Measurements from ENCODE around the gene SLC35A5. TPM values are rescaled to one million over a fixed set of nuclear protein-coding genes. Genes with fewer than 3 reads are reported as not detected.

Gene SLC35A5
- total and polyA plus RNA-seq, 5 donors: 10.8 to 21.8 (median 17.9) TPM

GRCh38 chr3:112623717-112624116 lies 61.9 kb downstream of the SLC35A5 start:
- Histone ChIP-seq H3K9me3 (ENCODE audit: control insufficient read depth, low read length) (no peaks in the 10 kb centered on the region), H3K4me3 (ENCODE audit: low read length) (no peak overlapping the region), H3K27ac (ENCODE audit: low read length) (no peak overlapping the region), H3K4me1 (ENCODE audit: control insufficient read depth, insufficient read depth, low read length) (peaks cover 2% of the 10 kb centered on the region), H3K27me3 (ENCODE audit: control insufficient read depth, insufficient read depth) (no peaks in the 10 kb centered on the region)
- 82% methylated on average over 1 of the region's 1 CpG for WGBS
- no peak for ATAC-seq
- intact Hi-C loops (cut with DNase I): no loop called here
- DNase-seq: no peak

- H3K4me3 ChIP-seq (ENCODE audit: low read length): no peak overlapping the region
- ATAC-seq: peak; percentile 79 to 83
- peaks cover 2% of the 10 kb centered on the region for H3K4me1 ChIP-seq (ENCODE audit: control insufficient read depth, insufficient read depth, low read length)
- 57% methylated on average over 4 of the region's 4 CpGs for WGBS
- H3K27ac ChIP-seq (ENCODE audit: low read length): peak overlapping the region; percentile 7
- intact Hi-C loops (cut with DNase I): no loop called here
- DNase-seq: peak; percentile 57 to 81 (median 70)
- no peaks in the 10 kb centered on the region for H3K27me3 ChIP-seq (ENCODE audit: control insufficient read depth, insufficient read depth)
- no peaks in the 10 kb centered on the region for H3K9me3 ChIP-seq (ENCODE audit: control insufficient read depth, low read length)
Measured at GRCh38 chr3:112627419-112627818, 65.6 kb downstream of the SLC35A5 start.

GRCh38 chr3:112627919-112628466 lies 66.1 kb downstream of the SLC35A5 start:
- ATAC-seq (no peak), DNase-seq (no peak)
- Histone ChIP-seq H3K27me3 (ENCODE audit: control insufficient read depth, insufficient read depth) (no peaks in the 10 kb centered on the region), H3K9me3 (ENCODE audit: control insufficient read depth, low read length) (no peaks in the 10 kb centered on the region), H3K27ac (ENCODE audit: low read length) (no peak overlapping the region), H3K4me3 (ENCODE audit: low read length) (no peak overlapping the region), H3K4me1 (ENCODE audit: control insufficient read depth, insufficient read depth, low read length) (peaks cover 2% of the 10 kb centered on the region)
- WGBS: 45% methylated on average over 1 of the region's 1 CpG
- intact Hi-C loops (cut with DNase I): no loop called here

- peak; percentile 68 to 82 (median 71) for DNase-seq
- intact Hi-C loops (cut with DNase I): no loop called here
- H3K27me3 ChIP-seq (ENCODE audit: control insufficient read depth, insufficient read depth): no peaks in the 10 kb centered on the region
- peak; percentile 91 to 94 for ATAC-seq
- WGBS: 36% methylated on average over 7 of the region's 7 CpGs
- H3K27ac ChIP-seq (ENCODE audit: low read length): no peak overlapping the region
- no peak overlapping the region for H3K4me3 ChIP-seq (ENCODE audit: low read length)
- no peaks in the 10 kb centered on the region for H3K9me3 ChIP-seq (ENCODE audit: control insufficient read depth, low read length)
- peaks cover 2% of the 10 kb centered on the region for H3K4me1 ChIP-seq (ENCODE audit: control insufficient read depth, insufficient read depth, low read length)
Measured at GRCh38 chr3:112629425-112629824, 67.6 kb downstream of the SLC35A5 start.

GRCh38 chr3:112631257-112631656 lies 69.4 kb downstream of the SLC35A5 start:
- no peak overlapping the region for H3K4me3 ChIP-seq (ENCODE audit: low read length)
- H3K9me3 ChIP-seq (ENCODE audit: control insufficient read depth, low read length): no peaks in the 10 kb centered on the region
- no peak overlapping the region for H3K27ac ChIP-seq (ENCODE audit: low read length)
- H3K4me1 ChIP-seq (ENCODE audit: control insufficient read depth, insufficient read depth, low read length): no peaks in the 10 kb centered on the region
- ATAC-seq: no peak
- no peaks in the 10 kb centered on the region for H3K27me3 ChIP-seq (ENCODE audit: control insufficient read depth, insufficient read depth)
- no peak for DNase-seq
- intact Hi-C loops (cut with DNase I): no loop called here
- 93% methylated on average over 3 of the region's 3 CpGs for WGBS

GRCh38 chr3:112632596-112632995 lies 70.8 kb downstream of the SLC35A5 start:
- no peaks in the 10 kb centered on the region for H3K27me3 ChIP-seq (ENCODE audit: control insufficient read depth, insufficient read depth)
- H3K4me3 ChIP-seq (ENCODE audit: low read length): no peak overlapping the region
- H3K4me1 ChIP-seq (ENCODE audit: control insufficient read depth, insufficient read depth, low read length): no peaks in the 10 kb centered on the region
- no peak overlapping the region for H3K27ac ChIP-seq (ENCODE audit: low read length)
- WGBS: 45% methylated on average over 4 of the region's 4 CpGs
- intact Hi-C loops (cut with DNase I): no loop called here
- ATAC-seq: no peak
- no peaks in the 10 kb centered on the region for H3K9me3 ChIP-seq (ENCODE audit: control insufficient read depth, low read length)
- no peak for DNase-seq

GRCh38 chr3:112633191-112633590 lies 71.3 kb downstream of the SLC35A5 start:
- no peaks in the 10 kb centered on the region for H3K4me1 ChIP-seq (ENCODE audit: control insufficient read depth, insufficient read depth, low read length)
- no peaks in the 10 kb centered on the region for H3K27me3 ChIP-seq (ENCODE audit: control insufficient read depth, insufficient read depth)
- no peak for DNase-seq
- WGBS: 49% methylated on average over 3 of the region's 3 CpGs
- no peak overlapping the region for H3K27ac ChIP-seq (ENCODE audit: low read length)
- no peaks in the 10 kb centered on the region for H3K9me3 ChIP-seq (ENCODE audit: control insufficient read depth, low read length)
- intact Hi-C loops (cut with DNase I): no loop called here
- no peak for ATAC-seq
- no peak overlapping the region for H3K4me3 ChIP-seq (ENCODE audit: low read length)

GRCh38 chr3:112633757-112634156 lies 71.9 kb downstream of the SLC35A5 start:
- H3K4me3 ChIP-seq (ENCODE audit: low read length): no peak overlapping the region
- no peak overlapping the region for H3K27ac ChIP-seq (ENCODE audit: low read length)
- H3K4me1 ChIP-seq (ENCODE audit: control insufficient read depth, insufficient read depth, low read length): no peaks in the 10 kb centered on the region
- 63% methylated on average over 1 of the region's 1 CpG for WGBS
- DNase-seq: no peak
- ATAC-seq: no peak
- no peaks in the 10 kb centered on the region for H3K9me3 ChIP-seq (ENCODE audit: control insufficient read depth, low read length)
- no peaks in the 10 kb centered on the region for H3K27me3 ChIP-seq (ENCODE audit: control insufficient read depth, insufficient read depth)
- intact Hi-C loops (cut with DNase I): no loop called here

- Histone ChIP-seq H3K4me3 (ENCODE audit: low read length) (no peak overlapping the region), H3K9me3 (ENCODE audit: control insufficient read depth, low read length) (no peaks in the 10 kb centered on the region), H3K27ac (ENCODE audit: low read length) (no peak overlapping the region), H3K27me3 (ENCODE audit: control insufficient read depth, insufficient read depth) (no peaks in the 10 kb centered on the region), H3K4me1 (ENCODE audit: control insufficient read depth, insufficient read depth, low read length) (no peaks in the 10 kb centered on the region)
- DNase-seq (no peak), ATAC-seq (no peak)
- 74% methylated on average over 4 of the region's 4 CpGs for WGBS
- intact Hi-C loops (cut with DNase I): no loop called here
Measured at GRCh38 chr3:112634786-112635541, 73.1 kb downstream of the SLC35A5 start.

Data from right cardiac atrium (tissue), 5 donors.